Stimulated activated naive CD4-positive, alpha-beta T cell (primary cell): ENCODE data around the gene KIAA1755.

Experiments
- DNase-seq, 6 experiments: peaks; one replicate each; lab custom pipeline; 2025; lab: John Stamatoyannopoulos, UW

The KIAA1755 gene, protein sequence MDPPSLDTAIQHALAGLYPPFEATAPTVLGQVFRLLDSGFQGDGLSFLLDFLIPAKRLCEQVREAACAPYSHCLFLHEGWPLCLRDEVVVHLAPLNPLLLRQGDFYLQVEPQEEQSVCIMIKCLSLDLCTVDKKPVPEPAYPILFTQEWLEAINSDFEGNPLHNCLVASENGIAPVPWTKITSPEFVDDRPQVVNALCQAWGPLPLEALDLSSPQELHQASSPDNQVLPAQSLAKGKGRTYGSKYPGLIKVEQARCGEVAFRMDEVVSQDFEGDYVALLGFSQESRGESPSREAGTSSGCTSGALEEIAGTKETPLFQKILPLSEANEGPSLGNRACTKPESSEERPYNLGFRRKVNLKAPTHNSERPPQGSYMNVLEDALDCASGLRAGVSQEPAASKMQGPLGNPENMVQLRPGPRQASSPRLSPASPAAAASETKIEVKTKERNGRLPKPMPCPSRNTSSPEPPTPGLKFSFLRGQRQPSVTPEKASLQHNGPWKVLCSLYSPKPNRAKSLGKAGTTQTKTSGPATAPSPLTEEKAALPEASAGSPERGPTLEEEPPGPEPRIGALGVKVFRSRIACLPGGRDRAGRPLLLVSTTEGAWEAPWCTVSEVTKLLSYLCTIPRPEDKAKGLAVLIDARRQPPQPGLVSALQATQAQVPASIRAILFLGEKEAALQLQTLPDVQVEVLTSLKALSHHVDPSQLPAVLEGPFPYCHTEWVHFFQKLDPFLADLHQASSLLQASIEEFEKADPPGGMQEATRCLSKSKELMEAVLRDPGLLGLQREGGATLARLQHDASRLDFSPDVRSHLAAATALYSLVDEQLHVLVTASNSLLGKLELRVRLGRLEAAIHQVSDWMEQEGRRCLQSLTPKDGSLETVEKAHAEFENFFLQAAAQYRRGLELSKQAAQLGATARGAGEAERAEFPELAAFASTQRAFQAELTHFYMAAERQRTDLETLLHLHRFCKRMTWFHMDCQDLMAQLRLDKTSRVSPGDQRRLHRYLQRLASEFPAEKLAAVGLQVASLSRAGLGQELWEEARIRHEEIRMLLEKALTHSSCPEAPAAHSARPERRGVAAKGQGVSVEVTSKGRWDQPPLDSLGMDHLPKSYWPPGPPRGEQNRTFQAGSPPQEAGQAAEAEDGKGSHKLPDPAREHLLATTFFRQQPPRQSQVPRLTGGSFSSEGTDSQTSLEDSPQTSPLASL

GRCh38 chr20:38260378-38261053, at the start of gene KIAA1755:
Gene KIAA1755 (minus strand): TSS chr20:38260735. CDS start chr20:38260500, 235 bp downstream.
- no peak for DNase-seq

DNA sequence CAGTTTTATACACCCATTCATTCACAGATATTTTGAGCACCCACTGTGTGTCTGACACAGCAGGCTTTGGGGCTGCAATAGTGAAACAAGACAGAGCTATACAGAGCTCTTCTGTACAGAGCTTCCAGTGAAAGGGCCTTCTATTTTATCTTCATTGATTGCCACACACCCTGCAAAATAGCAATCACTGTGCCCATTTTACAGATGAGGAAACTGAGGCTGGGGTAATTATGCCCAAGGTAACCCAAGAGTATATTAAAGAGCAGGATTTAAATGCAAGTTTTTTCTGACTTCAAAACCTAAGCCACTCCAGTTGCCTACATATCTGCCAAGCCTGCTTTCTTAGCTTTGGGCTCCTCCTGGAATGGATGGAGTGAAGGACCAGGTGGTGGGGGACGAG, 47.9 kb upstream of the KIAA1755 start:
- DNase-seq, result no peak

DNA sequence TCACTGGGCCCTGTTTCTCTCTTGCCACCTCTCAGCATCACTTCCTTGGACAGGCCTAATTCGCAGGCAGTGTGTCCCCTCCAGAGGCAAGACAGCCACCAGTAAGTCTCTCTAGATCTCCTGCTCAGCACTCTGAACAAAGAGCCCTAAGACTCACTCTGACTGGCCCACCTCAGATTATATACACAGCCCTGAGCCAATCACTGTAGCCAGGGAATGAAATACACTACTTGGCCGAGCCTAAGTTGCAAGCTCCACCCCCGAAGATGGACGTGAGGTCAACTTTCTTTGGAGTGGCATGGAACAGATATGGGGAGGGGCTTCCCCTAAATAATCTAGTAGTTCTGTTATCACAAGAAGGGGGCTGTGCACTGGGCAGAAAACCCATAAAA, 47.5 kb upstream of the KIAA1755 start:
- DNase-seq, result no peak

DNA sequence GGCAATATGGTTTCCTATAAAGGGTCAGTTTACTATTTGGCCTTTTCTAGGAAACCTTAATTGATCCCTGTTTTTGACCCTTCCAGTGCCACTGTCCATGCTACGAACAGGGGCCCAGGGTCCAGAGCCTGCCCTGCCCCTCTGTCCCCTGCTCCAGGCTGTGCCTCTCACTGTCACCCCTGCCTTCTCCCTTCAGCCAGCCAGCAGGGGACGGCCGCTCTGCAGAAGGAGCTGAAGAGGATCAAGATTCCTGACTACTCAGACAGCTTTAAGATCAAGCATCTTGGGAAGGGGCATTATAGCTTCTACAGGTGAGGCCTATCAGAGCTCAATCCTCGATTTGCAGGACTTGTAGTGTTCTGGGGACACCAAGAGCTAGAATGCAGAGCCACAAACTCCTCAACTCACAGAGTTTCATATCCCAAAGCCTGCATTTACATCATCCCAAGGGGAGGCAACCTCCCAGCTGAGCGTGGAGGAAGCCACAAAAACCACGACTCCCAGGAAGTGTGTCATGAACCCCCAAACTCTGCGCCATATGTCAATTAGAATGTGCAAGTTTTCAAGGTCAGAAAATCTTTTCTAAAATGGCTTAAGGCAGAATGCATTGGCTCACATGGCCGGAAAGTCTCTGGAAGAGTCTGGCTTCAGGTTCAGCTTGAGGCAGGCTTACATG, 47.0 kb upstream of the KIAA1755 start:
- DNase-seq, result no peak

GRCh38 chr20:38306379-38306778, 45.8 kb upstream of the KIAA1755 start:
- DNase-seq, result no peak

DNA sequence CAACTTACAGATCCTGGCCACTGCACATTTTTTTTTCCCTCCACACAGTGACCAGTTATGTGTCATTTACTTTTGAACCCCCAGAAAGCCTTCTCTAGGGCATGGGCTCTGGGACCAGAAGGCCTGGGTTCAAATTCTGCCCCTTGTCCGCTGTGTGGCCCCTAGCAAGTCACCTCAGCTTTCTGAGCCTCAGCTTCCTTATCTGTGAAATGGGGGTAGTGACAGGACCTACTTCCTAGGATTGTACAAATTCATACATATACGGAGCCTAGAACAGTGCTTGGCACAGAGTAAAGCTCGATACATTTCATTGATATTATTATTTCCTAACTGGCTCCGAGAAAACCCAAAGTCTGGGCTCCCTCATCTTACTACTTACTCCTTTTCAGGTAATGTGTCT, 45.0 kb upstream of the KIAA1755 start:
- no peak for DNase-seq

- no peak for DNase-seq
These were observed 44.4 kb upstream of the KIAA1755 start for GRCh38 chr20:38304845-38305447.

GRCh38 chr20:38303908-38304379, 43.4 kb upstream of the KIAA1755 start, which contains the start of gene BPI:
Gene BPI (plus strand): TSS chr20:38304156. CDS start chr20:38304224, 68 bp downstream.
- DNase-seq, result no peak

- DNase-seq, result no peak
These were observed 42.3 kb upstream of the KIAA1755 start for GRCh38 chr20:38302786-38303185.

DNA sequence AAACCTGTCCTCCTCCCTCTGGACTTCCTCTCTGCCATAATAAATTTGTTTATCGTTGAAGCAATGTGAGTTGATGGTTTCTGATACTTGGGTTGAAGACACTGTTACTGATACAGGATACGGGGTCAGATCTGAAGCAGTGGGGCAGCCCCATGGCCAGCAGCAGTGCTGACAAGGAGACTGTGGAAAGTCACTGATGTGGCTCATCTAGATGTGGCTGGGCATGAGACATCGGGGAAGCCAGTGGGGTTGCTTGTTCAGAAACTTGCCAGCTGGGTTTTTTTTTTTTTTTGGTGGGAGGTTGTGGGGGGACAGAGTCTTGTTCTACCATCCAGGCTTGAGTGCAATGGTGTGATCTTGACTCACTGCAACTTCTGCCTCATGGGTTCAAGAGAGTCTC, 40.8 kb upstream of the KIAA1755 start:
- no peak for DNase-seq

GRCh38 chr20:38300438-38300837, 39.9 kb upstream of the KIAA1755 start:
- no peak for DNase-seq

GRCh38 chr20:38299963-38300362, 39.4 kb upstream of the KIAA1755 start:
- DNase-seq, result no peak

GRCh38 chr20:38298768-38299288, 38.3 kb upstream of the KIAA1755 start:
- DNase-seq, result no peak

GRCh38 chr20:38297916-38298674, 37.6 kb upstream of the KIAA1755 start:
- DNase-seq, result no peak

GRCh38 chr20:38296433-38296832, 35.9 kb upstream of the KIAA1755 start:
- no peak for DNase-seq

- DNase-seq, result no peak
These were observed 35.3 kb upstream of the KIAA1755 start for GRCh38 chr20:38295811-38296210.

GRCh38 chr20:38294076-38294591, 33.6 kb upstream of the KIAA1755 start:
- DNase-seq, result no peak

GRCh38 chr20:38293491-38294065, 33.0 kb upstream of the KIAA1755 start:
- no peak for DNase-seq

DNA sequence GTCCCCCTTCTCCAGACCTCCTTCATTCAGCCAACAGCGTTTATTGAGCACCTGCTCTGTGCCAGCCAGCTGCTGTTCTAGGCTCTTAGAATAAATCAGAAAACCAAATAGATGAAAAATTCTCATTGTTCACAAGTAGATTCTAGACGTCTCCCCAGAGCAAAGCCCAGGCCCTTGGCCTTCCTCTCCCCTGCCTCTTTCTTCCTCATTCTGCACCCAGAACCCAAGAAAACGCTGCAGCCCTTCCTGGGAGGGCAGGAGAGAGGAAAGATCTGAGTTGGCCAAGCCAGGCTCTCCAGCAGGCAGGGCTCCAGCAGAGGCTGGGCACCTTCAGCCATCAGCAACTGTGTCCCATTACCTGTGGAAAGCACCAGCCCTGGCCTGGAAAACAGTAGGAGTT, 31.4 kb upstream of the KIAA1755 start:
- DNase-seq, result no peak
